ENCODE results near the gene GLI1.

DNA sequence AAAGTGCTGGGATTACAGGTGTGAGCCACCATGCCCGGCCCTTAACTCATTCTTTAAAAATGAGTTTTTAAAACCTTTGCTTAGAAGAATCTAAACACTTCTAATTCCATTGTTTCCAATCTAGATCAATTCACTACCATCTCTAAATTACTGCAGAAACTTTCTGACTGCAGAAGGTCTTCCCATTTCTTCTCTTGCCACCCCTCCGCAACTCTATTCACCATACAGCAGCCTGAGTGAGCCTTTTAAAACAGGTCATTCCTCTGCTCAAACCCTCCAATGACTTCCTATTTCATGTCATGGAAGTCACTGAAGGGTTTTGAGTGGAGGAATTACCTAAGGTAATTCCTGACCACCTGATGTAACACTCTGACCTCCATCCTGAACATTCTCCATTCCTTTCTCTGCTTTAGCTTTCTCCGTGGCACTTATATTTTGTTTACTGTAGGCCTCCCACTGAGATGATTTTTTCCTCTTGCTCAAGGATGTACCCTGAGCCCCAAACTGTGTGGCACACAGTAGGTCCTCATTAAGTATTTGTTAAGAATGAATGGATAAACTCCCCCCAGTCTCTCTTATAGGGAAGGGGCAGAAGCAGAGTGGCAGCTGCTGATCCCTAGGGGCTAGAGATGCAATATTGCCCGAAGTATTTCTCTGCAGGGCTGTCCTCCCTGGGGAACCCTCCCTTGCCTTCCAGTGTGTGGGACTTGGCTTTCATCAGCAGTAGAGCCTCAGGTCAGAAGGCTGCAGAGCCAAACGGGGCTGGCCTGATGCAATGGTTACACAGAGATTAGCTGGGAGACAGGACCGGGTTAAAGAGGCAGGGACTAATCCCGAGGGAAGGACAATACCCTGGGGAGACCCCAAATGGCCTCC is 59.6 kb downstream of the GLI1 start:
- TF ChIP-seq GATA2 (IDR thresholded peaks at IDR 0.05; ENCODE audit: low read depth, low read length) (no peak), GATA3 (IDR thresholded peaks at IDR 0.05; ENCODE audit: low read depth, low read length) (no peak)
